ENCODE data around the gene SPO11.

DNA sequence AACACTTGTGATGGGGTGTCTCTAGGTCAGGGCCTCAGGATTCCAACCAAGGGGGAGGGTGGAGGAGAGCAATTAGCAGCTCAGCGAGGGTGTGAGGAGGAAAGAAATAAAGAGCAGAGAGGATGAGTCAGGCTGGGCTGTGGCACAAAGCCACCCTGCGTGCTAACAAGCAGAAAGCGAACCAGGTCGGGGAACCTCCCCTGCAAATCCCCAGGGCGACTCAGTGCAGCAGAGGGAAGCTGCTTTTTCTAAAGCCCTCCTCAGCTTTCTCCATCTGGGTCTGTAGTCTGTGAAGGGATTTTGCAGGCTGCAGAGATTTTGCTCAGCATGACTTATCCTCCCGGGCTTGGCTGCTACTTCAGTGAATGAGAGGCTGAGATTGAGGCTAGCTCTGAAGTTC is 6.6 kb upstream of the SPO11 start:
- TF ChIP-seq, protein P1, sequence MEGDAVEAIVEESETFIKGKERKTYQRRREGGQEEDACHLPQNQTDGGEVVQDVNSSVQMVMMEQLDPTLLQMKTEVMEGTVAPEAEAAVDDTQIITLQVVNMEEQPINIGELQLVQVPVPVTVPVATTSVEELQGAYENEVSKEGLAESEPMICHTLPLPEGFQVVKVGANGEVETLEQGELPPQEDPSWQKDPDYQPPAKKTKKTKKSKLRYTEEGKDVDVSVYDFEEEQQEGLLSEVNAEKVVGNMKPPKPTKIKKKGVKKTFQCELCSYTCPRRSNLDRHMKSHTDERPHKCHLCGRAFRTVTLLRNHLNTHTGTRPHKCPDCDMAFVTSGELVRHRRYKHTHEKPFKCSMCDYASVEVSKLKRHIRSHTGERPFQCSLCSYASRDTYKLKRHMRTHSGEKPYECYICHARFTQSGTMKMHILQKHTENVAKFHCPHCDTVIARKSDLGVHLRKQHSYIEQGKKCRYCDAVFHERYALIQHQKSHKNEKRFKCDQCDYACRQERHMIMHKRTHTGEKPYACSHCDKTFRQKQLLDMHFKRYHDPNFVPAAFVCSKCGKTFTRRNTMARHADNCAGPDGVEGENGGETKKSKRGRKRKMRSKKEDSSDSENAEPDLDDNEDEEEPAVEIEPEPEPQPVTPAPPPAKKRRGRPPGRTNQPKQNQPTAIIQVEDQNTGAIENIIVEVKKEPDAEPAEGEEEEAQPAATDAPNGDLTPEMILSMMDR (conservative IDR thresholded peaks at IDR 0.05) = no peak
- TF ChIP-seq EZH2 (IDR thresholded peaks at IDR 0.05; ENCODE audit: low read depth) = no peak
